Frontal cortex (tissue), 4 donors: ENCODE data around the gene EML4. TPM values are rescaled to one million over a fixed set of nuclear protein-coding genes. Genes with fewer than 3 reads are reported as not detected.
"Not testable (repeated sequence)": the region's sequence is repeated elsewhere in the genome, so short reads cannot be mapped to it uniquely, and the experiment has no call there.

Experiments used
- DNase-seq, 2 donors: peaks; one replicate each; pipeline ENCODE4 v3.0.0; 2012; ENCODE audit warnings: low spot score in 2 of 2
- FAIRE-seq: peaks from 2 replicates; lab custom pipeline; 2012; peaks lifted over from hg19 to GRCh38; lab: Jason Lieb, UNC
- total RNA-seq: library from RNA; depleted of rRNA; stranded (reverse); fragments of >200 nt; gene quantifications from one replicate; pipeline ENCODE4 v1.2.3, GENCODE V29; 2014
- donor health status: control.
- donor health status: control.
- donor health status: control.

The EML4 gene
- total RNA-seq, 1 donor from 2014 or later: 33.8 TPM

DNA sequence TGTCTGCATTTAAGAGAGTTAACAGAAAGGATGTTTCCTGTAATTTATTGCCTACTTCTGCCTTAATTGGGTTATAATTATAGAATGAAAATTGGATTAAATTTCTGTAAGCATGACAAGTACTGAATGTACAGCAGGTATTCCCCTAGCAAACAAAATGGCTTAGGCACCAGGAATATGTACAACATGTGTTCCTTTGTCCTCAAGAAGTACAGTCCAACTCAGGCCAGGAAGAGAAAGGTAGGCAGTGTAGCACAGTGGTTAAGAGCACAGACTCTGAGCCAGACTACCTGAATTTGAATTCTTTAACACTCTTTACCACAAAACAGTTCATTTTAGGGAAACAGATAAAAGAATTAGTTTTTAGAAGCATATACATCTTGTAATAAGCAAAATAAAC lies 148.8 kb downstream of the EML4 start:
- no peak for DNase-seq
- FAIRE-seq: no peak

DNA sequence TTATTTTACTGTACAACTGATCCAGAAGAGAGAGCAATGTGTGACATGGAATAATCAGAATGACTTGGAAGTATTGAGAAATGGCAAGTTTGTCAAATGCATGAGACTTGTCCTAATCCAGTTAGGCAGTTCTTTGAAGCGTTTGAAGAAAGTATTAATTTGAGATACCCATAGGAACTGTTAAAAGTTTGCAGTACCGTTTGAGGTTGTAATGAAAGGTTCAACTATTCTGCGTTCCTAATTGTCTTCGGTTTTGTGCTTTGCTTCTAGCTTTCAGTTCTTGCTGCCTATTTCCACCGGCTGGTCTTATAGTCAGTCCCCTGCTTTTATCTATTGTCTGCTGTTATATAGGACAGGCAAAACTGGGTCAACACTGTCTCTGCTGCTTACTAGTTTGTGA lies 150.1 kb downstream of the EML4 start:
- DNase-seq (no peak), FAIRE-seq (no peak)

DNA sequence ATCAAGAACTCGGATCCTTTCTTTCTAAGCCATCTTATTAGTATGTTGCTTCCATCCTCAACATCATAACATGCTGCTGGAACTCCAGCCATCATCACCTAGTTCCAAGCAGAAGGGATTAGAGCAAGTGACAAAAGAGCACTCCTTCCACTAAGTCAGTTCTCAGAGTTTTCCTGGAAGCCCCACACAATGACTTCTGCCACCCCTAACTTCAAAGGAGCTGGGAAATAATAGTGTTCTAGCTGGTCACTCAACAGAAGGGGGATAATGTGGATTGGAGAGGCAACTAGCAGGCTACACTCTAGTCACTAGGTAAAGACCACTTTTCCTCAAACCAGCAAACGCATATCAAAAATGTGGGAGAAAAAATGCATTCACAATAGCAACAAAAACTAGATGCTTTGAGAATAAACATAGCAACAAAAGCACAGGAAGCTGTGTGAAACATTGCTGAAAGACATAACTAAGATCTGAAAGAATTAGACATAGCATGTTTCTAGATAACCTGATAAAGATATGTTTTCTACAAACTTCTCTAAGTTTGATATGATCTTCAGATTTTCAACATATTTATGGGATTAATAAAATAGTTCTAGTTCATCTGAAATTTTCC lies 152.4 kb downstream of the EML4 start:
- FAIRE-seq (no peak), DNase-seq (no peak)

DNA sequence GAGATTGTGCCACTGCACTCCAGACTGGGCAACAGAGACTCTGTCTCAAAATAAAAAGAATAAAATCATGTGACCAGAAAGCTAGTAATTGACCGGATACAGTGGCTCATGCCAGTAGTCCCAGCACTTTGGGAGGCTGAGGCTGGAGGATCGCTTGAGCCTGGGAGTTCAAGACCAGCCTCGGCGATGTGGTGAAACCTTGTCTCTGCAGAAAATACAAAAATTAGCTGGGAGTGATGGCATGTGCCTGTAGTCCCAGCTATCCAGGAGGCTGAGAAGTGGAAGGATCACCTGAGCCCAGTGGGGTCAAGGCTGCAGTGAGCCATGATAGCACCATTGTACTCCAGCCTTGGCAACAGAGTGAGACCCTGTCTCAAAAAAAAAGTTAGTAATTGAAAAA lies 155.1 kb downstream of the EML4 start:
- FAIRE-seq: no peak
- DNase-seq: no peak

DNA sequence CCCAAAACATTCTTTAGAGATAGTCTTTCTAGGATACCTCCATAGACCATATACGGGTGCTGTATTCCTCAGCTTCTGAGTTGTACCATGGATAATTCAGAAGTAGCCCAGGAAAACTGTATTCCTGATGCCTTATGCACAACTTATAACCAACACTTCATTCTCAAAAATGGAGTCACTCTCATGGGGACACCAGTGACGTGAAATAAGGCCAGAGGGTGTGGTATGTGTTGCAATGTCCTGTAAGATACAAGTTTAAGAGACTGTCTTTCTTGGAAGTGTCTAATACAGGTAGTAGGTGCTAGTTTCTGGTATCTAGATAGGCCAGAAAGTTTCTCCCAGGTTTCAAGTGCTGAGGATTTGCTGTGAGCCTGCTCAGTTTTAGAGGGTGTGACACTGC lies 155.8 kb downstream of the EML4 start:
- DNase-seq: no peak
- no peak for FAIRE-seq

DNA sequence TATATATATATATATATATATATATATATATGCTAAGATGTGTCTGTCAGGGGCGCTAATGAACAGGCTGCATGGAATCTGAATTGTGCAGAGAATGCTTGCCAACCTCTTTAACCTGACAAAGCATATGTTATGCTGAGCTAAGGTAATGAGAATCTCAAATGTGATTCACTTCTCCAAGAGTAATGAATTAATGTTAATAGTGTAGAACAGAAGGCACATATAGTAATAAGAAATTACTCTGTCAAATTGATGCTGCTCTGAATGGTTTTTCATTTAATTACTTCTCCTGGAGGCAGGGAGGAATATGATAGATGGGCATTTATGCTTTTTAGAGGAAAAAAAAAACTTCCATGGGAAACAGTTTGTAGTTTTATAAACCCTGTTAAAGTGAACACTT lies 156.5 kb downstream of the EML4 start:
- FAIRE-seq: no peak
- DNase-seq: no peak

DNA sequence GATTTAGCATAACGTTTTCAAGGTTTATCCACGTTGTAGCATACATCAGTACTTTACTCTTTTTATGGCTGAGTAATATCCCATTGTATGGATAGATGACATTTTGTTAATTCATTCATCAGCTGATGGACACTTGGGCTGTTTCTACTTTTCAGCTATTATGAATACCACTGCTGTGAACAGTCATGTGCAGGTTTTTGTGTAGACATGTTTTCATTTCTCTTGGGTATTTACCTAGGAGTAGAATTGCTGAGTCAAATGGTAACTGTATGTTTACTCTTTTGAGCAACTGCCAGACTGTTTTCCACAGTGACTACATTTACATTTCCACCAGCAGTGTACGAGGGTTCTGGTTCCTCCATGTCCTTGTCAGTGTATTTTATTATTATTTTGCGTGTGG lies 158.0 kb downstream of the EML4 start:
- DNase-seq (no peak), FAIRE-seq (no peak)

DNA sequence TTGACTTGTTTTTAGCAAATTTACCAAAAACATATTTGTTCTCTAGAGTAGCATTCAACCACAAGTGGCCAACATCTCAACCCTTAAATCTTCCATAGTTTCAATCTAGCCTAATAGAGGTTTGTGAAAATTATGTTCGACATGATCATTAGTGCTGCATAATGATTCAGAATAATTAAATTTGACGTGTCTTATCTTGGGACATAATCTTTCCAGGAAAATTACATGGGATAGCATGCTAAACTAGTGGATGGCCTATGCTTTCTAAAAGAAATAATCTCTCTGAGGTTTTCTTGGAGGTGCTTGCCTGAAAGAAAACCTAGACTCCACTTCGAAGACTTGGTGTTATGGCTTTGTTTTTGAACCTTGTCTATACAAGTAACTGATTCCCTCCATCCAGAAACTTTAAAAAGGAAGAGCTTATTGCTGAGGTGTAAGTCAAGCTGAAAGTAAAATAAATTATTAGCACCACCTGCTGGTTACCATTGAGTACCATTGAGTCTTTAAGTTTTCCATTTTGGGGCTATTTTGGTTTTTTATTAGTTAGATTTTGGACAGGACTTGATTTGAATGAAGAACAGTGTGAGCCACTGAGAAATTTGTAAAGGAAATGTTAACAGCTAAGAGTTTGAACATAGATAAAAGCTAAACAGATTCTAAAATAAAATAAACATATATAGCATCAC lies 159.1 kb downstream of the EML4 start:
- FAIRE-seq: no peak
- DNase-seq: no peak

DNA sequence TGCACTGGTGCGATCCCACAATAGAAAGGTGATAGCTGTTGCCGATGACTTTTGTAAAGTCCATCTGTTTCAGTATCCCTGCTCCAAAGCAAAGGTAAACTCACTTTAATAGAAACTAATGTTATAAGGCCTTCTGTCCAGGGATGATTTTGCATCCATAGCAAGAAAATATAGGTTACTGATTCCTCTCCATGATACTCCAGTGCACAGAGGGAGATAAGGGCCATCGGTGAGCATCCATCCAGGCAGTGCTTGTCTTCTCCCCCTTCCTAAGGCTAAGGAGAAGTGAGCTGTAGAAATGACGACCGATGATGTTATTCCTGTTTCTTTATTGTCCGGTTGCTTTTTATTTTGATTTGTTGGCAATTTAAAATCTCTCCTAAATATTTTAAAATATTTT lies 159.8 kb downstream of the EML4 start:
- FAIRE-seq: no peak
- no peak for DNase-seq

DNA sequence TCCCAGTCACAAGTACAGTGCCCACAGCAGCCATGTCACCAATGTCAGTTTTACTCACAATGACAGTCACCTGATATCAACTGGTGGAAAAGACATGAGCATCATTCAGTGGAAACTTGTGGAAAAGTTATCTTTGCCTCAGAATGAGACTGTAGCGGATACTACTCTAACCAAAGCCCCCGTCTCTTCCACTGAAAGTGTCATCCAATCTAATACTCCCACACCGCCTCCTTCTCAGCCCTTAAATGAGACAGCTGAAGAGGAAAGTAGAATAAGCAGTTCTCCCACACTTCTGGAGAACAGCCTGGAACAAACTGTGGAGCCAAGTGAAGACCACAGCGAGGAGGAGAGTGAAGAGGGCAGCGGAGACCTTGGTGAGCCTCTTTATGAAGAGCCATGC lies 160.6 kb downstream of the EML4 start:
- FAIRE-seq (no peak), DNase-seq (no peak)

DNA sequence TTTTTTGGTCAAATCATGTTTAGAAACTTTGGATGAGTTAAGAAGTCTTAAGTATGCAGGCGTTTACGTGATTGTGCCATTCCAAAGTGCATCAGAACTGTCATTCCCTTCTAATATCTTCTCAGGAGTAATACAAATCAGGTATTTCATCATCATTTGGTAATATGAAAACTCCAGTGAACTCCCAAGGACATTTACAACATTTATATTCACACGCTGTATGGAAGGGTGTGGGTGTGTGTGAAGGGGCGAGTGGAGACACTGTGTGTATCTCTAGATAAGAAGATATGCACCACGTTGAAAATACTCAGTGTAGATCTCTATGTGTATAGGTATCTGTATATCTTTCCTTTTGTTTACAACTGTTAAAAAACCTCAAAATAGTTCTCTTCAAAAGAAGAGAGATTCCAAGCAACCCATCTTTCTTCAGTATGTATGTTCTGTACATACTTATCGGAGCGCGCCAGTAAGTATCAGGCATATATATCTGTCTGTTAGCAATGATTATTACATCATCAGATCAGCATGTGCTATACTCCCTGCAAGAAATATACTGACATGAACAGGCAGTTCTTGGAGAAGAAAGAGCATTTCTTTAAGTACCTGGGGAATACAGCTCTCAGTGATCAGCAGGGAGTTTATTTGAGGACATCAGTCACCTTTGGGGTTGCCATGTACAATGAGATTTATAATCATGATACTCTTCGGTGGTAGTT lies 162.6 kb downstream of the EML4 start:
- FAIRE-seq: no peak
- no peak for DNase-seq

DNA sequence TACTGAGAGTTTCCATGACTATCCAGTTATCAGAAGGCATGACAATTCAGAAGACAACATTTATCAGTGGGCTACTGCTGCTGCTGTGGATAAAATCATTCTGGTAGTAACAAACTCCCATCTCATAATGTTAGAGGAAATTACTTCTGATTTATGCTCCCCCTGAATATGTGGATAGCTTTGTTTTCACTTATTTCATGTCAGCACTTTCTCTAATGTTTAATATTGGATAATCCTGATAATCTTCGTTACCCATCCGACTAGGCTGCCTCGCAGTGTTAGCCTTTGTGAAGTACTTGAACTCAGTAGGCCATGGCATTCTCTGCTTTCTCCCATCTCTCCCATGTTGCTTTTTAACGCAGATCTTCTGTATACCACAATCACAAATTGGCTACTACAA lies 163.4 kb downstream of the EML4 start:
- no peak for DNase-seq
- no peak for FAIRE-seq

DNA sequence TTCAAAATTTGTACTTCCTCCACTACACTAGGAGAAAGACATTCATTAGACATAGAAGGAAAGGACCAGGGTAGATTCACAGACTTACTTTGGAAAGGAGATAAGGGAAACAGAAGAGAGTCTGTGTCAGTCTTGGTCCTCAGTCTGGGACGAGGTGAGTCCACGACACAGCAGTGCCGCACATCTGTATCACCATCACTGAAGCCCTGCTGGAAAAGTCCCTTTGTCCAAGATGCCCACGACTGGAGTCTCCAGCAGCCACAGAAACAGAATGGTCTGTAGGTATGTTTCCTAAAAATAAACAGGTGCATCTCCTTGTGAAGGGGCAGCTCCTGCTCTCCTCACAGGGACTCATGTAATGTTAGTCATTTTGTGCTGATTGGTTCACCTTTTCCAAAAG lies 164.4 kb downstream of the EML4 start:
- FAIRE-seq (no peak), DNase-seq (no peak)

DNA sequence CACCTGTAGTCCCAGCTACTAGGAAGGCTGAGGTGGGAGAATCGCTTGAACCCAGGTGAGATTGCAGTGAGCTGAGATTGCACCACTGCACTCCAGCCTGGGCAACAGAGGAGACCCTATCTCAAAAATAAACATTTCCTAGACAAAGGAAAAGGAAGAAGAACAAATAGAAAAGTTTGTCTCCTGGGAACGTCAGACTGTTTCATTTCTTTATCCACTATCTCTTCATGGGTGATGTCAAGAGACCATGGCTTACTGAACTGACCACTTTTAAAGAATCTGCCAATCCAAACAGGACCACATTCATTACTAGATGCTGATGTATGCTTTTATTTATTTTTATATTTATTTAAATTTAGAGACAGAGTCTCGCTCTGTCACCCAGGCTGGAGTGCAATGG lies 165.1 kb downstream of the EML4 start:
- no peak for FAIRE-seq
- DNase-seq: no peak

DNA sequence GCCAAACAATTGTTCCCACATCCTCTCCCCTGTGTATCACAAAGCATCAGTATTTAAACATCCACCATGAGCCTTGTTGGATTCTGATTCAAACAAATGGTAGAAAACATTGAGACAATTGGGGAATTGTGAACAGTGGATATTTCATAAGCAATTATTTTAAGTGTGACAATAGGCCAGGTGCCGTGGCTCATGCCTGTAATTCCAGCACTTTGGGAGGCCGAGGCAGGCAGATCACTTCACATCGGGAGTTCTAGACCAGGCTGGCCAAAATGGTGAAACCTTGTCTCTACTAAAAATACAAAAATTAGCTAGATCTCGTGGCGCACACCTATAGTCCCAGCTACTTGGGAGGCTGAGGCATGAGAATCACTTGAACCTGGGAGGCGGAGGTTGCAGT lies 165.7 kb downstream of the EML4 start:
- DNase-seq, FAIRE-seq: not testable (repeated sequence)

DNA sequence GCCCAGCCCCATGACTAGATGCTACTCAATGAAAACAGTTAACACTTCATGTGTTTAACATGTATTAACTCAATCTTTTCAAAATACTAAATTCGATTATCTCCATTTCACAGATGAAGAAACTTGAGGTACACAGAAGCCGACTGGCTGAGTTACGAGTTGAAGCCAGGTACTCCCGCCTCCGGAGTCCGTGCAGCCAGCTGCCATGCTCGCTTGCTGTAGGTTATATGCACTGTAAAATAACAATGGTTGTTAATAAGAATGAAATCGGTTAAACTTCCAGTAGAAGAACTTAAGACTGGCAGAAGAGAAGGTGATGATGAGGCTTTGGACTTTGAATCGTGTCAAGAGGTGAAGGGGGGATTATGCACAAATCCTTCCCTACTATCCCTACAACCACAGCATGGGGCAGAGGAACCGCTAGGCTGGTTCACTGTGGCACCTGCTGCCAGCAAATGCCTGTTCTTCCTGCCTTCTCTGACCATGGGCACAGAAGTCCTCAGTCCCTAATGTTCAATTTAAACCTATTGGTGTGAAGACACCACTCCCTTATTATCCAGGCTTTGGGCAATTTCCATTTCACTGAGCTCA lies 166.5 kb downstream of the EML4 start:
- FAIRE-seq (no peak), DNase-seq (no peak)

DNA sequence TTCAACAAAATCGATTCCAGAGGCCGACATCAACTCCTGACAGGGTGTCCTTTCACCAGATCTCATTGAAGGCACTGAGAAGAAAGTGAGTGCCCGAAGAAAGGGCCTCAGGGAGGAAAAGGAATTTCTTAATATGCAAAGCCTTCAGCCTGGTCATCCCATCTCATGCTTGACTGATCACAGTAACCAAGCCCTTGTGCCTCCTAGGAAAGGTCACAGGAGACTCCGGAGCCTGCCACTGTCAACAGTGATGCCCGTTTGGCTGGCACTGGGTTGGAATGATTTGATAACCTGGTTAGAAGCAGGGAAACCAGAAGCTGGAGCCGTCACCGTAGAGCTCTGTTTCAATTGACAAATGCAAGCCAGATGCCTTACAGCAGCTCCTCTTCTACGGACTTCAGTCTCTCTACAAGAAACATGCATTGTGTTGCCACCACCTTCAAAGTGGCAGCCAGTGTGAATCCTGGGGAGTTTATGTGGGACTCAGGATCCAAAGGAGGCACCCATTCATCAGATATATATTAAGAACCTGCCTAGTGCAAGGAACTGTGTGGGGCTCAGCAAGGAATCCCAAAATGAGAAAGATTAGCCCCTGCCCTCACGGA lies 167.3 kb downstream of the EML4 start:
- no peak for DNase-seq
- no peak for FAIRE-seq

DNA sequence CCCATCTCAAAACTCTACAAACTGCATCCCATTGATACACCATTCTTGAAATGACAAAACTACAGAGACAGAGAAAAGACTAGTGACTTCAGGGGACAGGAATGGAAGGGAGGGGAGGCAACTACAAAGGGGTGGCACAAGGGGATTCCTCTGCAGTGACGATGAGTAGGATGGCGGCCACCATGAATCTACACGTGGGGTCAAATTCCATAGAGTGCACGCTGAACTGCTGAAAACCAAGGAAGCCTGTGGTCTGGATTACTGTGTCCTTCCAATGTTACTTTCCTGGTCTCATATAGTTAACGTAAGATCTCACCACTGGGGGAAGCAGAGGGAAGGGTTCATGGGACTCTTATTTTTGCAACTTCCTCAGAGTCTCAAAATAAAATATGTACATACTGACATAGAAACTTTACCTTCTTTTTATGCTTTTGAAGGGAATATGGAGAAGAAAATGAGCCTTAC lies 168.2 kb downstream of the EML4 start:
- DNase-seq: no peak
- FAIRE-seq: no peak

DNA sequence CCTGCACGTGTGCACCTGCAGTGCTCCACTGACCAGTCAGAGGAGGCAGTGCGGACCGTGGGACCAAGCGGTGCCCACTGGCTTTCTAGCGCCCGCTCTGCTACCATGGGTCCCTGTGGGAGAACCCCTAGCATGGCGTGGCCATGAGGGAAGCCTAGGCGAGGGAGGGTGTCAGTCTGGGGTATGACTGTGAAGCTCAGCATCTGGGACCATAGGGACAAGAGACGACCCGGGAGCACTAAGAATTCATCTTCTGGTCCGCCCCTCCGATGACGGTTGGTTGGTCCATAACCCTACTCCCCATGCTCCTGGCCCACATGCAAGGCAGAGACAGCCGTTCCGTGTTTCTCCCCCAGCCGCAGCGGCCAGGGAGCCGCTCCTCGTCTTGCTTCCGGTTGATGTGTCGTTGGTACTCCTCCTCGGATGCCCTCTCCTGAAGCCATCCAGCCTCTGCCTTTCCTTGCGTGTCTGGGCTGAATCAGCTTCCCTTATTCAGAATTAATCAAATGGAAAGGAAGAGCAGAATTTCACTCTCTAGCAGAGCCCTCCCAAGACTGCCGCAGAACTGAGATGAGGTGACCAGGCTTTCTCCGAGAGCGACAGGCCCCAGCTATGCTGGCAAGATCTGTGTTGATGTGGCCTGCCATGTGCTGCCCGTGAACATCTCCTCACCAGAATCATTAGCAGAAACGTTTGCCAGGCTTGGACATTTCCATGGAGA lies 168.9 kb downstream of the EML4 start:
- no peak for FAIRE-seq
- DNase-seq: no peak
